Embryonic facial prominence (tissue), 1 donor: ENCODE data around the gene HOMER1.

Experiments
- DNase-seq: peaks from one replicate; pipeline ENCODE4 v3.0.0-alpha.2; 2016; ENCODE audit errors: extremely low spot score

The HOMER1 gene

DNA sequence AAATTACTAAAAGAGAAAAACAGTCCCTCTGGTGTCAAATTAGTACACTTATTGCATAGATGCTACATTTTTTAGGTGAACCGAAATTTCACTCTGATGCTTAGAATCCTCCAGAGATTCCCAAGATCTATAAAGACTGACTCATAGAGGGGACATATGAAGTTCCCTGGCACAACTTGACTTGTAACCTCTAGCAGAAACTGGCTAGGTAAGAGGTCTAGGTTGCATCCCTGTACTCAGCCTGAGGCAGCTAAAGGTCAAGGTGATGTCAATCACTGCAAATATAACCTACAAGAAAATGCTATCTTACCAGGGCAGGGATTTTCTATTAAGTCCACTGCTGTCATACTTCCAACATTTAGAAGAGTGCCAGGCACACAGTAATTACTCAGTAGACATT lies 24.2 kb downstream of the HOMER1 start:
- DNase-seq: no peak

- no peak for DNase-seq
Measured at GRCh38 chr5:79488775-79489174, 25.2 kb downstream of the HOMER1 start.

DNA sequence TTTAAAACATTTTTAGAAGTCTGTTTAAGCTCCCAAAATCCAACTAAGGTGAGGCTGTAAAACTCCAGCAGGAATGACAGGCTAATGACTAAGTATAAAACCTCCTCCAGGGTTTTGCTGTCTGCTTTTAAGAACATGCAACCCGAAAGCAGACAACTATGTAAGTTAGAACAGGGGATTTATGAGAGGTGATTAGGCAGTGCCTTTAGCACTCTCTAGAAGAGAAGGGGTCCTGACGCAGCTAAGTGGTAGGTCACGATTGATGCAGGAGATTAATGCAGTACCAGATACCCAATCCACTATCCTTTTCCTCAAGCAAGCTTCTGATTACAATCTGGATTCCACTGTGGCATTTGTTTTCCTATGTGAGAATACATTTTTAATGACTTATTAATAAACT lies 25.9 kb downstream of the HOMER1 start:
- DNase-seq: no peak

GRCh38 chr5:79487251-79487650 lies 26.7 kb downstream of the HOMER1 start:
- no peak for DNase-seq

- DNase-seq: no peak
Measured at GRCh38 chr5:79486116-79486515, 27.8 kb downstream of the HOMER1 start.

DNA sequence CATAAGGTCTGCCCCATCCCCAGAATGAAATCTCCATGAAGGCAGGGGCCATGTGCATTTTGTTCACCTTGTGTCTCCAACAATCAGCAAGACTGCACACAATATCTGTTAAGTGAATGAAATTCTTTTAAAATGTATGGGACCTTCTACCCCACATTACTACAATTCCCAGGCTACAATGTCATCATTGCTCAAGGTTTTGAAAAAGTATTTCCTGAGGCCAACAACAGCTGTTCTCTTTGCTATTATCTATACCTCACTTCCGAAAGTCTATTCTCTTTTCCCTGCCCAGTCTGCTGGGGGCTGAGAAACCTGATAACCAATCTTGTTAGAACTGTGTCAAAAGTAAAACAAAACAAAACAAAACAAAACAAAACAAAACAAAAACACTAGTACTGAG lies 29.2 kb downstream of the HOMER1 start:
- no peak for DNase-seq

DNA sequence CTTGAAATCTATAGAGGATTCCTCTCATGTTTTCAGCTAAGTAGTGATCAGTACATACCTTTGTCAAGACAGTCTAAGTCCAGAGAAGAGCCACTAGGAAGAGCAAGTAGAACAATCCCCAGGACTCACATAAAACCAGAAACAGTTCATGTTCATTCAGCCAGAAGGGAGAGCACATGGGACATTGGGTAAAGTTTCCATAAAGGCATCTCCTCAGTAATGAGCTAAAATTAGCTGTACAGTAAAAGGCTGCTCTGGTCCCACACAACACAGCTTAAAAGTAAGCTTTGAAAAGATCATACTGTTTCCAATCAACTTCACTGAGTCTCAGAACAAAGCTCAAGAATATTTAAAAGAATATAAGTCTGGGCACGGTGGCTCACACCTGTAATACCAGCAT lies 32.4 kb downstream of the HOMER1 start:
- DNase-seq: no peak

DNA sequence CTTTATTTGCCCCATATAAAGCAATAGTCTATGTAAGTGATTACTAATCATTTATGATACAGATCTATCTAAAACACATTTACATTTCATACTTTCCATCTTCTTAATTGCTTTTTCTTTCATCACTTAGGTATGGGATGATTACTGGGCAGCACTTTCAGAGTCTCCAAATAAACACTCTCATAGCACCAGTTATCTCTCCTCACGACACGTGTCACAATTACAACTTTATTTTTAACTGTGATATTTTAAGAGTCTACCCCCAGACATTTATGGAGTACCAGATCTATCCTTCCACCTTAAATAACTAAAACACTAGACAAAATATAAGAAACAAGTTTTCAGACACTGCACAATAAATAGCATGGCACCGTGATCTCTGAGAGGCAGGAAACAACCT lies 32.9 kb downstream of the HOMER1 start:
- DNase-seq: no peak

GRCh38 chr5:79475152-79475466 lies 38.8 kb downstream of the HOMER1 start:
- no peak for DNase-seq

DNA sequence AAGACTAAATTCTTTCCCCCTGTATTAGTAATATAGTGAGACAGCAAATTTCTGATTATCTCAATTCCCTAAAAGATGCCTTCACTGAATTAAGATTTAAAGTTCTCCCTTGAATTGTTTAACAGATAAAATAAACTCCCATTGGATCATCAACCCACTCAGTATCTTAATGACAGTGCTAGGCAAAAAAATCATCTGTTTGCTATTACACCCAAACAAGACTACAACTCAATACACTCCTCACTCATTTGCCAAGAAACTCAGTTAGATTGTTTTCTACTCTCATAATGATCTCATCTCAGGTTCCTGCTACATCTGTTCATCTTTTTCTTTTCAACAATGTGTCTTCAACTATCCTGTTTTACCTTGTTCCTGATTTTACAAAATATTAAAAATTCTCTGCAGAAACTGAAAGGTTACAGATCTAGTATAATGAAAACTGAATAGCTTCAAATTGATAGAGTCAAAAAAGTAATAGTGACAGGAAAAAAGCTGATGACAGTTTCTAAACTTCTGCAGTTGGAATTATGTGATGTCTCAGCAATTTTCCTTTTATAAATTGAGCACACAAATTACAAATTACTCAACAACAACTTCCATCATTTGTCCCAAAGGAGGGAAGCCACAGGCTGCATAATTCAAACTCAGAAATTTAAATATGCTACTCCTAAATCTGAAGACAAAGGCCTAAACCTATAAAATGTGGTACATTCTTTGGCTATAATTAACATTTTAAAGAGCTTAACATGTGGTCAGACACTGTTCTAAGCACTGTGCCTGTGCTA lies 39.4 kb downstream of the HOMER1 start:
- no peak for DNase-seq

GRCh38 chr5:79471556-79471955 lies 42.4 kb downstream of the HOMER1 start:
- no peak for DNase-seq

GRCh38 chr5:79464695-79465332 lies 49.1 kb downstream of the HOMER1 start:
- no peak for DNase-seq

- DNase-seq: no peak
Measured at GRCh38 chr5:79464278-79464677, 49.7 kb downstream of the HOMER1 start.

DNA sequence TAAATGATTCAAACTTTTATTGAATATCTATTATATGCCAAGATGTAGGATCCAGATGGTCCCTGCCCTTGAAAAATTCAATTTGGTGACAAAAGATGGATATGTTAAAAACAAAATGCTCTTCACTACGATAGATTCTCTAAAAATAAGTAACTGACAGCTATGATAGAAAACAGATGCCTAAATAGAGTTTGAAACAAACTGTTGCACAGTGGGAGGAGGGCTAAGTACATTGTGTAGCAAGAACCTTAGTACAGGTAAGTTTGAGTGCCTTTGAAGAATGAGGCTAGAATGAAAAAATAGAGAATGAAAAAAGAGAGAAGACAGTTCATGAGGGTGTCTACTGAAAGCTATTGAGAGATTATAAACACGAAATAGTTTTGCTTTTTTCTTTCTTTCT lies 54.3 kb downstream of the HOMER1 start:
- no peak for DNase-seq

GRCh38 chr5:79456890-79457583 lies 56.9 kb downstream of the HOMER1 start:
- no peak for DNase-seq

DNA sequence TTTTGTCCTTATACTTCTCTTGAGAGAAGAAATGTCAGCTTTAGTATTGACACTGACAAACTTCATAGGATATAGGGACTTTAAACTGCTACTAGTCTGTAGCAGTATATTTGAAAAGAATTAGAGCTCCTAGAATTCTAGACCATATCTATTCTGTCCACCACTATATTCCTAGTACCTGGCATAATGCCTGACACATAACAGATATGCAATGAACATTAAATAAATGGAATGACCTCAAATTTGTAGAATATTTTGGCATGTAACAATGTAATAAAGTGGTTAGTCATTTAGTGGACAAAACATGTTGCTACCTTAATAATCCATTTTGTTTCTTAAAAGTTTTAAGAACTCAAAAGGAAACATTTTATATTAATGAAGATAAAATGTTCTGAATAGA lies 57.5 kb downstream of the HOMER1 start:
- DNase-seq: no peak

DNA sequence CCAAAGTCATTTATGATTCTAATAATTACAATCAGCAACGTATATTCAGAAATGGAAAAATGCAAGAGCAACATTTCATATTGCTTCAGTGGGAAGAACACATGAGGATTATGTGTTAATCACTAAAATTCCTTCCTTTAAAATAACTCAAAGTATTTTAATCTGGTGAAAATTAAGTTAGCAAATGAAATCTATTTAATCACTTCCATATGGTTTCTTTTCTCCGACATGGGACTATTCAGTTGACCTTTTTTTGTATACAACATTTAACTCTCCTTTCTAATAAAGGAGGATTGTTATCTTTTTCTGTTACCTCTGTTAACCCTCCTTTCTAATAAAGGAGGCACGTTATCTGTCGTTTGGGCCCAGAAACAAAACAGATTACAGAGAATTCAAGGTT lies 59.9 kb downstream of the HOMER1 start:
- DNase-seq: no peak

DNA sequence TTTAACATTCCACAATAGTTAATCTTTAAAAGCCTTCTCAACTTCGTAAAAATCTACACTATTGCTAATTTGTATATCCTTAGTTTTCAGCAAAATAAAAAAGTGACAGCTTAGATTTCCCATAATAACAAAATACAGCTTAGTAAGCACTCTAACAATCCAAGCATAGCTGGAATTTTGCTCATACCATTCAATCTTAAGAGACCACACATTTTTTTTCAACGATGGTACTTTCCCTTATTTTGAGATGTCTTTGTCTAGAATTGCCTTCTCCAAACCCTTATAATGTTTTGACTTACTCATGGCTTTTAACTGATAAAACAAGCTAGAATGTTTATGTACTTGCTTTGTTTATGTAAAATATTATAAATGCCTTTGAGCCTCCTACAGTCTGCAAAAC lies 65.6 kb downstream of the HOMER1 start:
- no peak for DNase-seq

DNA sequence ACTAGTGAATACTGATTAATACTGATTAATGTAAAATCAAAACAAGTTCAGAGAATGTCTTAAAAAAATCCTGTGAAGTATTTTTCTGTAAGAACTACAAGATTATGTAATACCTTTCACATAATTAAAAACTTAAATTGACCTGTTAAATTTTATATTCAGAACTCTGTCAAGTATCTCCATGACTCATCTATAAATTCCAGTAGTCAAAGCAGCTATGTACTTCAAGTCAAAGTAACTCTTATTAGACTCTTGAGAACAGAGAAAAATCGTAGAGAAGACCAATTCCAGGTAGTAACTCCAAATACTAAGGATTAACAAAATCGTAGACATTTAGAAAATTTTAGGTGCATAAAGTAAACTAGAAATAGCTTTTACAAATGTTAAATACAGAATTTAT lies 77.1 kb downstream of the HOMER1 start:
- no peak for DNase-seq

DNA sequence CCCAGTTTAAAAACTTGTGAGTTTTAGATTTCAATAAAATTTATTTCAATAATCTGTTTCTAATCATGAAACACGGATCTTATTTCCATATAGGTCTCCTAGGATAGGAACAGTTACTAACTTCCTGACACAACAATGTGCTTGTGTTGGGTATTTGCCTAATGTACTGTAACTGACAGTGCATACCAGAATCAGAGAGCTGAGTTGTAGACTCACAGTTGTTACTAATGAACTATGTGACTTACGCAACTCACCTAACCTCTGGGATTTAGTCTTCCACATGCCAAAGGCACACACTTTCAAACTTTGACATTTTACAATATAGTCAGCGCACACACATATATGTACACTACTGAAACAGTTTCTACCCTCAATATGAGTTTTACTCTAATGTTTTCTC lies 77.7 kb downstream of the HOMER1 start:
- DNase-seq: no peak

DNA sequence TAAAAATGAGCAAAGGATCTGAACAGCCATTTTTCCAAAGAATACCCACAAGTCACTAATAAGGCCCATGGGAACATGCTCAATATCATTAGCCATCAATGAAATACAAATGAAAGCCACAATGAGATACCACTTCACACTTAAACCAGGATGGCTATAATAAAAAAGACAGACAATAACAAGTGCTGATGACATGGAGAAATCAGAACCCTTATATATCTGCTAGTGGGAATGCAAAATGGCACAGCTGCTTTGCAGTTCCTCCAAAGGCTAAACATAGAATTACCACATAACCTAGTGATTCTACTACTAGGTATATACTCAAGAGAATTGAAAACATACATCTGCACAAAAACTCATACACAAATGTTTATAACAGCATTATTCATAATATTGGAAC lies 83.7 kb downstream of the HOMER1 start:
- DNase-seq: no peak

DNA sequence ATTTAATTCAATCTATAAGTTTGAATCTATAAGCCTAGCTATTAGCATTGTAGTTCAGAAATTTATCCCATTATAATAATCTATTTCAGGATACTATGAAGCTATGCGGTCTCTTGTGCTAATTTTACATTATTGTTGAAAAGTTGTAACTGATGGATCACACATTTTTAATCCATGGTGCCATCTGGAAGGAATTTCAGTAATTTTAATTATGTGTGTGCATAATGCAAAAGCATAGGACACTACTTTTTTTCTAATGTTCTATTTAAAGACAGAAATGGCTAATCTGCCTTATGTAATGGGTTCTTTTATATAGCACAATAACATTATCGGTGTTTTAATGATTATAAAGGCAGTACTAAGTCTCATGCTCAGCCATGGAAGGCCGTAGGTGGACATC lies 90.6 kb downstream of the HOMER1 start:
- DNase-seq: no peak

DNA sequence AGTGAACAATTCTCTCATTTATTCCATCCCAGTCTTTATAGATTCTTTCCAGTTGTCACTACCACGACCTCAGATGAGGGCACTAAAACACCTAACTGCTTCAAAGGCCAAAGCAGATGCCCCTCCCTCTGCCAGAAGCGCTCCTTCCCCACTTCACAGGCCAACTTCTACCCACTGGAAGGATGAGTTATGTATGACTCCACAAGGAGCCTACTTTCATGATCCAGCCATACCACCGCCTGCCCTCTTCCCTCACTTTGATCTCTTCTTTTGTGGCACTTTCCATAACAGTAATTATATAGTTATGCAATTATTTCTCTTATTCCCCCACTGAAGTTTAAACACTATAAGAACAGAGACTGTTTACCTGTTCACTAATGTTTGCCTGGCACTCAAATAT lies 93.7 kb downstream of the HOMER1 start:
- DNase-seq: no peak
